Inflammatory macrophage treated with lipopolysaccharide for 1 hour (primary cell): Measurements from ENCODE around the gene STOX2.
A peak's percentile ranks its signal among the peaks of the same experiment; 100 is the strongest.
"Not testable (repeated sequence)": the region's sequence is repeated elsewhere in the genome, so short reads cannot be mapped to it uniquely, and the experiment has no call there.

Experiments
- DNase-seq, 2 donors: peaks; one replicate each; pipeline ENCODE4 v3.0.0-alpha.2; 2020 to 2022

Gene STOX2

GRCh38 chr4:184028561-184029374, 123.7 kb downstream of the STOX2 start:
- peak; percentile 10 to 20 for DNase-seq

DNA sequence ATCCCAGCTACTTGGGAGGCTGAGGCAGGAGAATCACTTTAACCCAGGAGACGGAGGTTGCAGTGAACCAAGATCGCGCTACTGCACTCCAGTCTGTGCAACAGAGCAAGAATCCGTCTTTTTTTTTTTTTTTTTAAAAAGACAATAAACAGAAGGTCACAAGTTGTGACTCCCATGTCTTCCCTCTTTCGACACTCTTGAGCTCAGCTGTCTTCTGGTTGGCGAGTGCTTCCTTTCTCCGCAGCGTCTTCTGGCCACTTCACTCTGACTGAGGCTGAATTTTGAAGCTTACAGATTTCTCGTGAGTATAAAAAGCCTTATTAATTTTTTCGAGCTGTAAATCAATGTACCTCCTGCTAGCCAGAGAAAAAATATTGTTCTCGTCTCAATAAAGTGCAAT, 124.9 kb downstream of the STOX2 start:
- DNase-seq = peak; percentile 29 to 44

DNA sequence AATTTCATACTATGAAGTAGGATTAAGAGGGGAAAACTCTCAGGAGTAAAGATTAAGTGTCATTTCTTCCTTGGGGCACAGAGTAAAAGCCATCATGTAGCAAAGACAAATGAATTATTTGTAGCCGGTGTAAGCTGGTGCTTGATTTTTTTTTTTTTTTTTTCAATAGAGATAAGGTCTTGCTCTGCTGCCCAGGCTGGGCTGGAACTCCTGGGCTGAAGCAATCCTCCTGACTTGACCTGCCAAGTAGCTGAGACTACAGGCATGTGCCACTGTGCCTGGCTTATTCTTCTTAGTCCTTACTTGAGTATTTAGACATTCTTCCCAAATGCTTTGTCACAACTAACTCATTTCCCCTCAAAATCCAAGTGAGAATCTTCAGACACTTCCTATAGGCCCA, 125.7 kb downstream of the STOX2 start:
- DNase-seq = no peak

GRCh38 chr4:184032091-184032490, 127.0 kb downstream of the STOX2 start:
- no peak for DNase-seq

DNA sequence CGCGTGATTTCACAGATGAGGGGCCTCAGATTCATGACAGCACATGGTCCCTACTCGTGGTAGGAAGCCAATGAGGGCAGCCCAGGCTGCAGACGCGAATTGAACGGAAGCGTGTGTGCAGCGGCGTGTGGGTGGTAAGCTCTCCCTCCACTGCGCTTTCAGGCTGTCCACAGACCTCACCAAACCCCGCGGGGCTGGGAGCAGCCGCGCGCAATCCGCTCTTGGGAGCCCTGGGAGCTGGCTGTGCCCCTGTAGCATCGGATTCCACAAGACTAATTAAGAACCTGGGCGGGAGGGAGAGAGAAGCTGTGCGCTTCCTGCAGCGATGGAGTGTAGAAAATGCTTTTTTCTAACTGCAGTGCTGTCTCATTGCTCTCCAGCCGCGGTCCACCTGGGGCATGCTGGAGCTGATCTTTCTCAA, 134.9 kb downstream of the STOX2 start:
- DNase-seq = peak in 1 of 2 donors; percentile 10

DNA sequence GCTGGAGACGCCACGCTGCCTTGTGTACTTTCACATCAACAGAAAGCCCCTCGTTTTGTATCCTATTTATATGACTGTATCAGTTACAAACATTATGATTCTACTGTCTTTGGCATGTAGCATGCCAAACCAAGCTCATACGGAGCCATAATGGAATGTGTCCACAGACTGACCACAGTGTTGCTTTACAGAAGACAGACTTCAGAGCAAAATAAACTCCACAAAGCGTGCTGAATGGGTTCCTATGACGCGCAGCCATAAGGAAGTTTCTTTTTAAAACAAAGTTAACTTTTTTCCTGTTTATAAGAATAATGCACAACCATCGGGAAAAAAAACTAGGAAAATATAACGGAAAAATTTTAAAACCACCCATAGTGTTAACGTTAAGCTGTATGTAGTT, 136.0 kb downstream of the STOX2 start:
- no peak for DNase-seq

DNA sequence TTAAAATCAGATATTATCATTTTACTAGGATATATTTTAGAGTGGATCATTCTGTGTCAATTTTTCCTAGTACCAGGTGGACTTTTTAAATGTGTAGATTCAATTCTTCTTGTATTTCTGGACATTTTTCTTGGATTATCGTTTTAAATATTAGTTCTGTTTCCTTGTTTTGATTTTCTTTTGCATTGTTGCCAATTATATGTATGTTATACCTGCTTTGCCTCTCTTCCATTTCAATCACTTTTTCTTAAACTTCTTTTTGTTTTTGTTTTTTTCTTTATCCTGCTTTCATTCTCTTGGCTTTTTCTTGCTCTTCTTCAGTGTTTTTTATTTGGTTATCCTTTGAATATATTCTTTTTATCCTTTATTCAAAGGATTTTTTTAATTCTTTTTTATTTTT, 141.0 kb downstream of the STOX2 start:
- DNase-seq = no peak

DNA sequence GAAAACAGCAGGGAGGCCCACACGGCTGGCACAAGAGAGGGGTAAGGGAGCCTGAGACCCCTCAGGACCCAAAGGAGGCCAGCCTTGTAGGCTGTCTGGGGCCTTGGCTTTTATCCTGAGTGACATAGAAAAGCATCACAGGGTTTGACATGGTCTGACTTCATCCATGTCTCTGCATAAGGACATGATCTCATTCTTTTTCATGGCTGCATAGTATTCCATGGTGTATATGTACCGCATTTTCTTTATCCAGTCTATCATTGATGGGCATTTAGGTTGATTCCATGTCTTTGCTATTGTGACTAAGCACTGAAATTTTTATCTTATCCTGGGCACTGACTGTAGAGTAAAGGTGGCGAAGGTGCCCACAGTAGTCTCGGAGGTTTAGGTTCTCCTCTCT, 146.2 kb downstream of the STOX2 start:
- DNase-seq = not testable (repeated sequence)

DNA sequence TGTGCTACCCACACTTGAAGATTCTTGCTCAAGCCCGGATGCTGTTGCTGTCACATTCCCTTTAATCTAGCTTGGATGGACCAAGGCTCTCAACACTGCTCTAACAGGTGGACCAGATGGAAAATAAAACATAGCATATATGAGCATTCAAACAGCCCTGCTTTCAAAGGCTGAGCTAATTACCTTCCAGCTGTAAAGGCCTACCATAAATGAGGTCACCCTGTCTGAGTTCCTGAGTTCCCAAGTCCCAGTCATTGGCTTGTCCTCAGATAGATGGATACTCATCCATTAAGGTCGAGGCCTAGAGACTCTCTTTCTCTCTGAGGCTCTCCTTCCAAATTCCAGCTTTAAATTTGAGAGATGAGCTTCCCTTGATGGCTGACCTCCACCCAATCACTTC, 147.5 kb downstream of the STOX2 start:
- no peak for DNase-seq

- DNase-seq = no peak
Observed at GRCh38 chr4:184053434-184053833, 148.3 kb downstream of the STOX2 start.

DNA sequence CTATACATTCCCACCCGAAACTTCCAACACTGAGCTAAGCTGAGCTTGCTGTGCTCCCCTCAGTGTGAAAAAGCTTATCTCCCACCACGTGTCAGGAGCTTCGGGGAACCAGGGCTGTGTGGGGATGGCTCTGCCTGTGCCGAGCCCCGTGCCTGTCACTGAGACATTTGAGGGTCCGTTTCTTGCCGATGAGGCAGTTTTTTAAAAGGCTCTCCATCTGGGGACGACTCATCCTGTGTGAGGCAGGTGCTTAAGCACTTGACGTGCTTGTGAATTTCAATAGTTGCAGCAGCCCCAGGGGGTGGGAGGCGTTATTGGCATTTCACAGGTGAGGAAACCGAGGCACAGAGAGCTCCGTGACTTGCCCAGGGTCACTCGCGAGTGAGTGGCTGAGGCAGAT, 151.8 kb downstream of the STOX2 start:
- DNase-seq = no peak

DNA sequence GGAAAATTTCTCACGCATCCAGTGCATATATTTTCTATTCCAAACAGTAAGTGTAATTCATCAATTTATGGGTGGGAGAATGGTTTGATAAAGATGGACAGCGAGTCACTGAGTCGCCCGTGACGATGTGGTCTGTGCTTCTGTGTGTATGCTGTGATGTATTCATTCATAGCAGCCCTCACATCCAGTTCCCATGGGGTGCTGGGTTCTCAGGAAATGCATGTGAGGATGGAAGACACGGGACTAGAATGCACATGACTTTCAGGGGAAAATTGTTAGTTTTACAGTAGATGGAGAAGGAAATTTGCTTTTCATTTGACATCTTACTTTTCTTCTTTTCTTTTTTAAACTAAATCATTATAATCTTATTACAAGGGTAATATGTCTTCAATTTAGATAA, 152.9 kb downstream of the STOX2 start:
- DNase-seq = no peak

DNA sequence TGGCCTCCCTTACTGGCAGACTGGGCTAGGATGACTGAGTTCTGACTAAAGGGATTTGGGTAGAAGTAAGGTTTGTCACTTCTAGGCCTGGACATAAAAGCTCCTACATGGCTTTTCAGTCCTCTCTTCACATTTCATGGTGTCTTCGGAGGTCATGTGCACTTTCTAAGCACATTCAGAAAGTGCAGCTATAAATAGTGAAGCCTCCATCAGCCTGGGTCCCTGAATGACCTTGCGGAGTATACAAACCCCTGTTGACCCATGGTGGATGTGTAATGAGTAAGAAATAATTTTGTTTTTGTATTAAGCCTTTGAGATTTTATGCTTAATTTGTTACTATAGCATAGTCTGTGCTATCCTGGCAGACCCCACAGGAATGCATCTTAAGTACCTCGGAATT, 154.0 kb downstream of the STOX2 start:
- DNase-seq = no peak

DNA sequence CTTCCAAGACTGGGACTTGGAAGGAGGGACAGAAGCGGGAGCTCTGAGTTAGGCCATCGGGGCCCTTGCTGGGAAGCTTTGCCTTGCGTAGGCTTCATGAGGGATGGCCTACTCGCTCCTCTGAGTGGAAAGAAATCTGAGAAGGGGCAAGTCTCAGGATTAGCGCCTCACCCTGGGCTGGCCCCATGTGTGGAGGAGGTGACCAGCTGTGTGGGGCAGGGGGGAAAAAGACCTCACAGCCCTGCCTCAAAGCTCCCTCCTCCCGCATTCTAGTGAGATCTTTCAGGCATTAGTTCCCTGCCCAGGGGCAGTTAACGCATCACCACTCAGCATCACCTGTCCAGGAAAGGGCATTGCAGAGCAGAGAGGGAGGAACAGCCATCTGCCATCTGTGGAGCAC, 156.5 kb downstream of the STOX2 start:
- DNase-seq = no peak

- no peak for DNase-seq
Observed at GRCh38 chr4:184062769-184063168, 157.7 kb downstream of the STOX2 start.

DNA sequence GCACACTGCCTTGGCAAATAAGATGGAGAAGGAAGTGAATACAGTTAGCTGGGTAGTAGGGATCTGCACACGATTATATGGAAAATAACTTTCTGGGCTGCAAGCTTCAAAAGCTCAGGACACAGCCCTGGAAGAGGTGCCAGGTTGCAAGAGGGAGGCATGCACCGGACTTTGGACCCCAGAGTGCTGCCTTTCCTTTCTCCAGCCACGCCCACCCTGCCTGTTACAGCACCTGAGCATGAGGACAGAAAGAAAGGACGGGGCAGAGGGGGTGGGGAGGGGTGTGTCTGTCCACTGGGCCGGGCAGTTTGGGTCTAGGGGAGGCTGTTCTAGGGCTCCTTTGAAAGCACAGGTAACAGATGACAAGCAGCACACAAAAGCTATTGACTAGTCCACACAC, 159.8 kb downstream of the STOX2 start:
- DNase-seq = no peak

DNA sequence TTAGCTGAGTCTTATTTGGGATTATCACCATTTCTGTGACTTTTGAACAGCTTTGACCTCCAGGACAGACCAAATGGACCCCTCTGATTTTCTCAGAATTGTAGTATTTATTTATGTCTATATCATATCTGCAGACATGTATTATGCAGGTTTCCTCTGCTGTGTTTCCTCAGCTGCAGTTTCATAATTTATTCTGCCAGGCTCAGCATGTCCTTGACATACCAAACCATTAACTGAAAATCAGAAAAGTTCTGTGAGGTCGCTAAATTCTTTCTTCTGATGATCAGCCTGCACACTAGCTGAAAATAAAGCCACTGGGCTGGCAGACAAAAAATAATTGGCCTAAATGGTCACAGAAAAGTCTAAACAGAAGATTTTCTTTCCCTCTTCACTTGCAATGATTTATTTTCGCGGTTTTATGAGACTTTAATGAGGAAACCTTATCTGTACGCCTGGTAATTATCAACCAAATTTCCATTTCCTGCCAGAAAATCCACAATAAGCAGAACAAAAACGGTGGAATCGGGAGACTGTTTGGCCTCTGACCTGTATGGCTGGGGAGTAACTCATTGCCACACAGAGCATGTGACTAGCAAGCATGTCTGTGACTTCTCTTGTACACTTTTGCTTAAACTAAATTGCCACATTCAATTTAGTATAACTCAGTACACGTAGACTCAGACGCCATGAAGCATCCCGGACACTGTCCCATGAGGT, 161.6 kb downstream of the STOX2 start:
- peak in 1 of 2 donors; percentile 61 for DNase-seq

DNA sequence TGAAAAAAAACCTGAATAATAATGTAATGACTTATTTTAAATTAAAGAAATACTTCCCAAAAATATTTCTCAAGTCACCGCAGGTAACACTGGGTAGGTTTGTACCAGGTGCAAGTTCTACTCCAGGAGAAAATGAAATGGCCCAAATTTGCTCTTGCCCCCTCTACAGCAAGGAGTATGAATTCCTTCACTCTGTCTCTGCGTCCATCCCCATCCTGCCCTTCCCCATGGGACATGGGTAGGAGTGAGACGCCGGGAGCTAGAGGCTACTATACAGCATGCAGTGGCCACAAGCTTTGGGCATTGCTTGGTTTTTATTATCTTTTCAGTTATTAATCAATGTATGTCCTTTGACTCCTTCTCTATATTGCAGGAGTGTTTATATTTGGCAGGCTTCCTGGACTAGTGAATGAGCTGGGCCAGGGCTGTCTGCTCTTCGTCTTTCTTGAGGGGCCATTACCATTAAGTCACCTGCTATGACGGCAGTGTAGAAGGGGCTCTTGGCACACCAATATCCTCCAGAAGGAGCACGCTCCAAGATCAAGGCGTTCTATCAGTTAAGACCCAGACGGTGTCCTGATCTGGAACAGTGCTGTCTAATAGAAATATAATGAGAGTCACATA, 162.9 kb downstream of the STOX2 start:
- DNase-seq = no peak
